ENCODE measurements around the gene CWF19L1. TPM values are rescaled to one million over a fixed set of nuclear protein-coding genes. Genes with fewer than 3 reads are reported as not detected.
A peak's percentile ranks its signal among the peaks of the same experiment; 100 is the strongest.

CWF19L1 gene
- total and polyA plus RNA-seq, 8 donors = 1.2 to 39.7 (median 12.9) TPM

- peak overlapping the region in 3 of 5 donors; percentile 2 to 8 (median 5) for H3K27ac ChIP-seq
- peaks cover 0 to 25% (median 0%) of the 10 kb centered on the region in 3 donors for H3K27me3 ChIP-seq
- no peak overlapping the region for H3K4me3 ChIP-seq
- no peaks in the 10 kb centered on the region for H3K36me3 ChIP-seq
- intact Hi-C loops (cut with DNase I; ENCODE audit: low total_unique reads) = no loop called here
- peaks cover 0 to 9% (median 6%) of the 10 kb centered on the region in 4 donors for H3K4me1 ChIP-seq
- no peak for DNase-seq
- H3K9me3 ChIP-seq = no peaks in the 10 kb centered on the region
- TF ChIP-seq POLR2A (IDR thresholded peaks at IDR 0.05) (no peak), EP300 (IDR thresholded peaks at IDR 0.05) (no peak), CTCF (IDR thresholded peaks at IDR 0.05) (no peak), POLR2AphosphoS5 (IDR thresholded peaks at IDR 0.05) (no peak)
- 74 to 89% (median 83%) methylated on average over 3 of the region's 3 CpGs for WGBS, 5 donors
These were observed 23.9 kb upstream of the CWF19L1 start for GRCh38 chr10:100291356-100291755.

GRCh38 chr10:100289641-100290040, 22.2 kb upstream of the CWF19L1 start:
- H3K36me3 ChIP-seq = no peaks in the 10 kb centered on the region
- peaks cover 0 to 15% (median 0%) of the 10 kb centered on the region in 3 donors for H3K27me3 ChIP-seq
- TF ChIP-seq POLR2A (IDR thresholded peaks at IDR 0.05) (no peak), EP300 (IDR thresholded peaks at IDR 0.05) (no peak), CTCF (IDR thresholded peaks at IDR 0.05) (no peak), POLR2AphosphoS5 (IDR thresholded peaks at IDR 0.05) (no peak)
- no peak for DNase-seq
- H3K4me3 ChIP-seq = no peak overlapping the region
- H3K4me1 ChIP-seq = peaks cover 10 to 23% (median 20%) of the 10 kb centered on the region in 4 donors
- H3K9me3 ChIP-seq = no peaks in the 10 kb centered on the region
- 62 to 82% (median 76%) methylated on average over 2 of the region's 2 CpGs for WGBS, 5 donors
- no peak overlapping the region for H3K27ac ChIP-seq
- intact Hi-C loops (cut with DNase I; ENCODE audit: low total_unique reads) = no loop called here

DNA sequence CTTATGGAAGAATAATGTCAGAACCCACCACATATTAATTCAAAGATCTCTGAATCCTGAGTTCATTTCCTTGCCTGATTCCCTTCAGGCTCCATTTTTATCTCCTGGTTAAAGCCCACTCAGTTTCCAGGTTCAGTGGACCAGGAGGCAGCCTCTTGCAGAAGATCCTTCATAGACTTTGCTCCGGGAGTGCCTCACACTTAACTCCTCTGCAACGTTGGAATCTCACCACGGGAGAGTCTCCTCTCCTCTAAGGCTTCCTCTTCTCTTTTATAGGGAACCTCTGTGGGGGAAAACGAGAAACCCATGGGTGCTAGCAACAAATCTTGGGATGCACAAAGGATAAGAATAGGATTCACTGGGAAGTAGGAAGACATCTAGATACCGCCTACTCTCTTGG, 20.8 kb upstream of the CWF19L1 start:
- no peak overlapping the region for H3K27ac ChIP-seq

DNA sequence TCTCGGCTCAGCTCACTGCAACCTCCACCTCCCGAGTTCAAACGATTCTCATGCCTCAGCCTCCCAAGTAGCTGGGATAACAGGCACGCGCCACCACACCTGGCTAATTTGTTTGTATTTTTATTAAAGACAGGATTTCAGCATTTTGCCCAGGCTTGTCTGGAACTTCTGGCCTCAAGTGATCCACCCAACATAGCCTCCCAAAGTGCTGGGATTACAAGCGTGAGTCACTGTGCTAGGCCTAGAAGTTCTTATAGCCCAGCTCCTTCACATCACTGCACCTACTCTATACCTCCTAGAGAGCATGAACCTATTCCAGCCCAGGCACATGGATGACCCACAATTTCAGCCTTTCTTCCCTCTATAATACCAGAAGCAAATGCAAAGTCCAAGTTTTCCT, 20.3 kb upstream of the CWF19L1 start:
- no peak overlapping the region for H3K4me3 ChIP-seq
- DNase-seq = no peak
- no peaks in the 10 kb centered on the region for H3K9me3 ChIP-seq
- TF ChIP-seq POLR2AphosphoS5 (IDR thresholded peaks at IDR 0.05) = no peak
- no peak for TF ChIP-seq CTCF (IDR thresholded peaks at IDR 0.05)
- no peak for TF ChIP-seq POLR2A (IDR thresholded peaks at IDR 0.05)
- no peak for TF ChIP-seq EP300 (IDR thresholded peaks at IDR 0.05)
- no peak overlapping the region for H3K27ac ChIP-seq
- peaks cover 0 to 15% (median 8%) of the 10 kb centered on the region in 4 donors for H3K36me3 ChIP-seq
- WGBS, 5 donors = 96 to 100% (median 98%) methylated on average over 6 of the region's 6 CpGs
- H3K4me1 ChIP-seq = peaks cover 10 to 36% (median 28%) of the 10 kb centered on the region in 4 donors
- no peaks in the 10 kb centered on the region for H3K27me3 ChIP-seq
- intact Hi-C loops (cut with DNase I; ENCODE audit: low total_unique reads) = no loop called here

More for the DNA sequence above, 20.8 kb upstream of the CWF19L1 start:
- Histone ChIP-seq H3K4me1 (peaks cover 10 to 33% (median 26%) of the 10 kb centered on the region in 4 donors), H3K9me3 (no peaks in the 10 kb centered on the region), H3K27me3 (peaks cover 0 to under 1% (median 0%) of the 10 kb centered on the region in 3 donors), H3K36me3 (peaks cover 0 to 10% (median 3%) of the 10 kb centered on the region in 4 donors), H3K4me3 (no peak overlapping the region)
- WGBS, 5 donors = 75 to 85% (median 76%) methylated on average over 5 of the region's 5 CpGs
- TF ChIP-seq EP300 (IDR thresholded peaks at IDR 0.05) = no peak
- TF ChIP-seq CTCF (IDR thresholded peaks at IDR 0.05) = no peak
- TF ChIP-seq POLR2AphosphoS5 (IDR thresholded peaks at IDR 0.05) = no peak
- TF ChIP-seq POLR2A (IDR thresholded peaks at IDR 0.05) = no peak
- intact Hi-C loops (cut with DNase I; ENCODE audit: low total_unique reads) = no loop called here
- no peak for DNase-seq
